SK-N-SH (cell line): Measurements from ENCODE around the gene PCDHGA11.

Experiments used
- FOXJ3 ChIP-seq: sonication (generic); formaldehyde crosslinking; IDR thresholded peaks from 2 replicates; pipeline ENCODE4 v1.5.1; 2020; ENCODE audit warnings: mild to moderate bottlenecking, missing genetic modification reagents
- POLR2AphosphoS5 ChIP-seq: IDR thresholded peaks from 2 replicates; pipeline ENCODE4 v1.6.1; 2012; ENCODE audit warnings: low read depth, low read length
- RAD21 ChIP-seq: IDR thresholded peaks from 2 replicates; pipeline ENCODE4 v1.6.1; 2012; ENCODE audit warnings: mild to moderate bottlenecking, low read length
- RCOR1 ChIP-seq: fragments of 150-350 bp; IDR thresholded peaks from 2 replicates; pipeline ENCODE4 v1.6.1; 2017; ENCODE audit warnings: antibody characterized with exemption, low read length
- TAF1 ChIP-seq: IDR thresholded peaks from 2 replicates; pipeline ENCODE4 v1.6.1; 2012; ENCODE audit warnings: low read depth, mild to moderate bottlenecking, low read length, moderate library complexity, borderline replicate concordance
- YY1 ChIP-seq: IDR thresholded peaks from 2 replicates; pipeline ENCODE4 v1.4.0; 2012; ENCODE audit warnings: low read depth, mild to moderate bottlenecking
- TF ChIP-seq, protein P1 (sequence below): fragments of 200-600 bp; sonication (generic); IDR thresholded peaks from 2 replicates; pipeline ENCODE4 v1.6.1; 2017; ENCODE audit warnings: antibody characterized with exemption, mild to moderate bottlenecking, moderate library complexity
- TF ChIP-seq, protein P2 (sequence below): IDR thresholded peaks from 2 replicates; pipeline ENCODE4 v1.6.1; 2012; ENCODE audit warnings: mild to moderate bottlenecking, low read depth, low read length, moderate library complexity

DNA sequence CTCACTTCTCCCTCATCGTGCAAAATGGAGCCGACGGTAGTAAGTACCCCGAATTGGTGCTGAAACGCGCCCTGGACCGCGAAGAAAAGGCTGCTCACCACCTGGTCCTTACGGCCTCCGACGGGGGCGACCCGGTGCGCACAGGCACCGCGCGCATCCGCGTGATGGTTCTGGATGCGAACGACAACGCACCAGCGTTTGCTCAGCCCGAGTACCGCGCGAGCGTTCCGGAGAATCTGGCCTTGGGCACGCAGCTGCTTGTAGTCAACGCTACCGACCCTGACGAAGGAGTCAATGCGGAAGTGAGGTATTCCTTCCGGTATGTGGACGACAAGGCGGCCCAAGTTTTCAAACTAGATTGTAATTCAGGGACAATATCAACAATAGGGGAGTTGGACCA, 10.4 kb downstream of the PCDHGA11 start:
- TF ChIP-seq, protein P1, sequence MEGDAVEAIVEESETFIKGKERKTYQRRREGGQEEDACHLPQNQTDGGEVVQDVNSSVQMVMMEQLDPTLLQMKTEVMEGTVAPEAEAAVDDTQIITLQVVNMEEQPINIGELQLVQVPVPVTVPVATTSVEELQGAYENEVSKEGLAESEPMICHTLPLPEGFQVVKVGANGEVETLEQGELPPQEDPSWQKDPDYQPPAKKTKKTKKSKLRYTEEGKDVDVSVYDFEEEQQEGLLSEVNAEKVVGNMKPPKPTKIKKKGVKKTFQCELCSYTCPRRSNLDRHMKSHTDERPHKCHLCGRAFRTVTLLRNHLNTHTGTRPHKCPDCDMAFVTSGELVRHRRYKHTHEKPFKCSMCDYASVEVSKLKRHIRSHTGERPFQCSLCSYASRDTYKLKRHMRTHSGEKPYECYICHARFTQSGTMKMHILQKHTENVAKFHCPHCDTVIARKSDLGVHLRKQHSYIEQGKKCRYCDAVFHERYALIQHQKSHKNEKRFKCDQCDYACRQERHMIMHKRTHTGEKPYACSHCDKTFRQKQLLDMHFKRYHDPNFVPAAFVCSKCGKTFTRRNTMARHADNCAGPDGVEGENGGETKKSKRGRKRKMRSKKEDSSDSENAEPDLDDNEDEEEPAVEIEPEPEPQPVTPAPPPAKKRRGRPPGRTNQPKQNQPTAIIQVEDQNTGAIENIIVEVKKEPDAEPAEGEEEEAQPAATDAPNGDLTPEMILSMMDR: no peak
- TF ChIP-seq YY1 (no peak), TAF1 (no peak), POLR2AphosphoS5 (no peak), RAD21 (no peak), FOXJ3 (CRISPR knock-in tag) (no peak), RCOR1 (no peak)
- TF ChIP-seq, protein P2, sequence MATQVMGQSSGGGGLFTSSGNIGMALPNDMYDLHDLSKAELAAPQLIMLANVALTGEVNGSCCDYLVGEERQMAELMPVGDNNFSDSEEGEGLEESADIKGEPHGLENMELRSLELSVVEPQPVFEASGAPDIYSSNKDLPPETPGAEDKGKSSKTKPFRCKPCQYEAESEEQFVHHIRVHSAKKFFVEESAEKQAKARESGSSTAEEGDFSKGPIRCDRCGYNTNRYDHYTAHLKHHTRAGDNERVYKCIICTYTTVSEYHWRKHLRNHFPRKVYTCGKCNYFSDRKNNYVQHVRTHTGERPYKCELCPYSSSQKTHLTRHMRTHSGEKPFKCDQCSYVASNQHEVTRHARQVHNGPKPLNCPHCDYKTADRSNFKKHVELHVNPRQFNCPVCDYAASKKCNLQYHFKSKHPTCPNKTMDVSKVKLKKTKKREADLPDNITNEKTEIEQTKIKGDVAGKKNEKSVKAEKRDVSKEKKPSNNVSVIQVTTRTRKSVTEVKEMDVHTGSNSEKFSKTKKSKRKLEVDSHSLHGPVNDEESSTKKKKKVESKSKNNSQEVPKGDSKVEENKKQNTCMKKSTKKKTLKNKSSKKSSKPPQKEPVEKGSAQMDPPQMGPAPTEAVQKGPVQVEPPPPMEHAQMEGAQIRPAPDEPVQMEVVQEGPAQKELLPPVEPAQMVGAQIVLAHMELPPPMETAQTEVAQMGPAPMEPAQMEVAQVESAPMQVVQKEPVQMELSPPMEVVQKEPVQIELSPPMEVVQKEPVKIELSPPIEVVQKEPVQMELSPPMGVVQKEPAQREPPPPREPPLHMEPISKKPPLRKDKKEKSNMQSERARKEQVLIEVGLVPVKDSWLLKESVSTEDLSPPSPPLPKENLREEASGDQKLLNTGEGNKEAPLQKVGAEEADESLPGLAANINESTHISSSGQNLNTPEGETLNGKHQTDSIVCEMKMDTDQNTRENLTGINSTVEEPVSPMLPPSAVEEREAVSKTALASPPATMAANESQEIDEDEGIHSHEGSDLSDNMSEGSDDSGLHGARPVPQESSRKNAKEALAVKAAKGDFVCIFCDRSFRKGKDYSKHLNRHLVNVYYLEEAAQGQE: no peak
